ENCODE data around the gene LCNL1.

Gene LCNL1

GRCh38 chr9:136981588-136982231, 1.1 kb upstream of the LCNL1 start:
- H3K4me3 ChIP-seq (ENCODE audit: low read depth, low read length): no peak overlapping the region
- no peak for DNase-seq (ENCODE audit: low read depth)
- no peak for TF ChIP-seq CTCF (IDR thresholded peaks at IDR 0.05; ENCODE audit: low read depth, low read length, missing control alignments)

- no peak for DNase-seq (ENCODE audit: low read depth)
- no peak for TF ChIP-seq CTCF (IDR thresholded peaks at IDR 0.05; ENCODE audit: low read depth, low read length, missing control alignments)
- H3K4me3 ChIP-seq (ENCODE audit: low read depth, low read length): no peak overlapping the region
Observed at GRCh38 chr9:136983167-136983566, 374 bp downstream of the LCNL1 start.

GRCh38 chr9:136983656-136984314, 992 bp downstream of the LCNL1 start:
- no peak for DNase-seq (ENCODE audit: low read depth)
- TF ChIP-seq CTCF (IDR thresholded peaks at IDR 0.05; ENCODE audit: low read depth, low read length, missing control alignments): no peak

GRCh38 chr9:136984464-136985026, 1.8 kb downstream of the LCNL1 start:
- TF ChIP-seq CTCF (IDR thresholded peaks at IDR 0.05; ENCODE audit: low read depth, low read length, missing control alignments): no peak
- DNase-seq (ENCODE audit: low read depth): no peak
- H3K4me3 ChIP-seq (ENCODE audit: low read depth, low read length): no peak overlapping the region

More at GRCh38 chr9:136983656-136984314, 992 bp downstream of the LCNL1 start:
- H3K4me3 ChIP-seq (ENCODE audit: low read depth, low read length): no peak overlapping the region

GRCh38 chr9:136985027-136985602, 2.3 kb downstream of the LCNL1 start:
- TF ChIP-seq CTCF (IDR thresholded peaks at IDR 0.05; ENCODE audit: low read depth, low read length, missing control alignments): no peak
- DNase-seq (ENCODE audit: low read depth): no peak
- H3K4me3 ChIP-seq (ENCODE audit: low read depth, low read length): no peak overlapping the region

GRCh38 chr9:136985853-136986252, 3.1 kb downstream of the LCNL1 start:
- H3K4me3 ChIP-seq (ENCODE audit: low read depth, low read length): no peak overlapping the region
- no peak for TF ChIP-seq CTCF (IDR thresholded peaks at IDR 0.05; ENCODE audit: low read depth, low read length, missing control alignments)
- no peak for DNase-seq (ENCODE audit: low read depth)
